ENCODE results near the gene THAP6.
"Not testable (repeated sequence)": the region's sequence is repeated elsewhere in the genome, so short reads cannot be mapped to it uniquely, and the experiment has no call there.

DNA sequence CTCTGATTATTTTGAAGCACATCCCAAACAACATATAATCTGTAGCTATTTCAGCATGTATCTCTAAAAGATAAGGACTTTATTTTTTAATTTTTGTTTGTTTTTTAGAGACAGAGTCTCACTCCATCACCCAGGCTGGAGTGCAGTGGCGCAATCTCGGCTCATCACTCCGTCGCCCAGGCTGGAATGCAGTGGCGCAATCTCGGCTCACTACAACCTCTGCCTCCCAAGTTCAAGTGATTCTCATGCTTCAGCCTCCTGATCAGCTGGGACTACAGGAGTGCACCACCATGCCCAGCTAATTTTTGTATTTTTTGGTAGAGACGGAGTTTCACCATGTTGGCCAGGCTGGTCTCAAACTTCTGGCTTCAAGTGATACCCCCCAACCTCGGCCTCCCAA is 29.9 kb downstream of the THAP6 start:
- not testable (repeated sequence) for TF ChIP-seq CTCF (conservative IDR thresholded peaks at IDR 0.05); EZH2 (IDR thresholded peaks at IDR 0.05; ENCODE audit: low read depth)

Measured in PC-9 (cell line).